ENCODE results near the gene MEF2C.

Gene MEF2C

DNA sequence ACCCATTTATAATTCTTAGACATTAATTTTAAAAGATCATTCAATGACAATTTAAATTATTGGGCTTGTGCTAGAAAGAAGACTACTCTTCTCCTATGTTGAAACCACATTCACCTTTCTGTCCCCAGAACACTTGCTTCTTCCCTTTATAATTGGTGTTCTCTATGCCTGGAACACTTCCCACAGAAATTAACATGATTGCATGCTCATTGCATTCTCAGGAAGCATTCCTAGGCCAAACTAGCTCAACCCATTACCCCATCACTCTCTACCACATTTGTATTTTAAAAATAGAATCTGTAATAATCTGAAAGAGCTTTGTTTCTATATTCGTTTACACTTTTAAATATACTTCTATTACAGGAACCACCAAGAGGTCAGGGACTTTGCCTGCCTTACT, 184.7 kb downstream of the MEF2C start:
- no peak for DNase-seq (ENCODE audit: low read depth)
- no peak overlapping the region for H3K4me3 ChIP-seq (ENCODE audit: low read length)
- TF ChIP-seq, protein P1, sequence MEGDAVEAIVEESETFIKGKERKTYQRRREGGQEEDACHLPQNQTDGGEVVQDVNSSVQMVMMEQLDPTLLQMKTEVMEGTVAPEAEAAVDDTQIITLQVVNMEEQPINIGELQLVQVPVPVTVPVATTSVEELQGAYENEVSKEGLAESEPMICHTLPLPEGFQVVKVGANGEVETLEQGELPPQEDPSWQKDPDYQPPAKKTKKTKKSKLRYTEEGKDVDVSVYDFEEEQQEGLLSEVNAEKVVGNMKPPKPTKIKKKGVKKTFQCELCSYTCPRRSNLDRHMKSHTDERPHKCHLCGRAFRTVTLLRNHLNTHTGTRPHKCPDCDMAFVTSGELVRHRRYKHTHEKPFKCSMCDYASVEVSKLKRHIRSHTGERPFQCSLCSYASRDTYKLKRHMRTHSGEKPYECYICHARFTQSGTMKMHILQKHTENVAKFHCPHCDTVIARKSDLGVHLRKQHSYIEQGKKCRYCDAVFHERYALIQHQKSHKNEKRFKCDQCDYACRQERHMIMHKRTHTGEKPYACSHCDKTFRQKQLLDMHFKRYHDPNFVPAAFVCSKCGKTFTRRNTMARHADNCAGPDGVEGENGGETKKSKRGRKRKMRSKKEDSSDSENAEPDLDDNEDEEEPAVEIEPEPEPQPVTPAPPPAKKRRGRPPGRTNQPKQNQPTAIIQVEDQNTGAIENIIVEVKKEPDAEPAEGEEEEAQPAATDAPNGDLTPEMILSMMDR (IDR thresholded peaks at IDR 0.05; ENCODE audit: insufficient read depth, low read depth, low read length, missing control alignments), result no peak

DNA sequence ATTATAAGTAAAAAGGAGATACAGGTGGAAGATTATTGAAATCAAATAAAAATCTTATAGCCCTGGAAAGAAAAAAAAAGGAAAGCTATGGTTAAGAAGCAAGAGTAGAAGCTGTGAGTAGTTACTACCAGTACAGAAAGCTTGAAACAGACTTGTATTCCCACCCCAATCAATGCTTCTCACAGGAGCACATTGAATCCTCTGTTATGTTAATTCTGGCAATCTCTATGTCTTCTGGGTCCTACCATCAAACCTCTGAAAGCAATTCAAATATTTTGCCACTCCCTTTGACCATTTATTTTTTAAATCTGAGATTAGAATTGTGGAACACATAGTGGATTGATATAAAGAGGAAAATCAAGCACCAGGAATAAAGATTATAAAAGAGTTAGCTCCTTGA, 186.5 kb downstream of the MEF2C start:
- H3K4me3 ChIP-seq (ENCODE audit: low read length), result no peak overlapping the region
- TF ChIP-seq, protein P1 (IDR thresholded peaks at IDR 0.05; ENCODE audit: insufficient read depth, low read depth, low read length, missing control alignments), result no peak
- DNase-seq (ENCODE audit: low read depth), result no peak

DNA sequence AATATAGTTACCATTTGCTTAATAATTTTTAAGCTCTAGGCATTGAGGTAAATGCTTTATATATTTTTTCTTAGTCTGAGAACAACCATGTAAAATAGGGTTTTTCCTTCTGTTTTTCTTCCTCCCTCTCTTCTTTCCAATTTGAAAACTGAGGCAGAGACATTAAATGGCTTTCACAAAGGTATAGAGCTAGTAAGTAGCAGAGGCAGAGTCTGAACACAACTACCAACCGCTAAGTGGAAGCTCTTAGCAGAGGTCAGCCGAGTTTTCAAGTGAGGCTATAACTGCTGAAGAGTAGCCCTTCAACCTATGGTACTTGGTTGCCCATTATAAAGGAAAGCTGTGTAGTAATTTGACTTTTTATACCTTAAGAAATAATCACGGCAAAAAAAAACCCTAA, 187.1 kb downstream of the MEF2C start:
- TF ChIP-seq, protein P1 (IDR thresholded peaks at IDR 0.05; ENCODE audit: insufficient read depth, low read depth, low read length, missing control alignments), result no peak
- no peak overlapping the region for H3K4me3 ChIP-seq (ENCODE audit: low read length)
- no peak for DNase-seq (ENCODE audit: low read depth)

DNA sequence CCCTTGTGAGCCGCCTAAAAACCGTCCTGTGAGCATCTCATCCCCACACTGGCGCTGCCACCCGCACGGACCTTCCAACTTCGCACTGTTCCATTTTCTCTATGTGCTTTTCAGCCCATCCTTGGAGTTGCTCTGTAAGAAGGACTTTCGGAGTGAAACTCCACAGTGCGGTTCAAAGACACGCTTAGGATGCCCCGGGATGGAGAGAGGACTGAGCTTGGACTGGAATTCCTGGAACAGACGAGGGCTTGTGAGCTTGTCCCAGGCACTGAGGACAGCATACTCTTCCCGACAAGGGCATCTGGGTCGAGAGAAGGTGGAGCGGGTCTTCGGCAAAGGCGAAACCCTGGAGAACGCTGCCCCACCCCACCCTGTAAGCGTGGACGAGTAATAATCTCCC, 187.8 kb downstream of the MEF2C start:
- TF ChIP-seq, protein P1 (IDR thresholded peaks at IDR 0.05; ENCODE audit: insufficient read depth, low read depth, low read length, missing control alignments), result no peak
- no peak overlapping the region for H3K4me3 ChIP-seq (ENCODE audit: low read length)
- DNase-seq (ENCODE audit: low read depth), result no peak

DNA sequence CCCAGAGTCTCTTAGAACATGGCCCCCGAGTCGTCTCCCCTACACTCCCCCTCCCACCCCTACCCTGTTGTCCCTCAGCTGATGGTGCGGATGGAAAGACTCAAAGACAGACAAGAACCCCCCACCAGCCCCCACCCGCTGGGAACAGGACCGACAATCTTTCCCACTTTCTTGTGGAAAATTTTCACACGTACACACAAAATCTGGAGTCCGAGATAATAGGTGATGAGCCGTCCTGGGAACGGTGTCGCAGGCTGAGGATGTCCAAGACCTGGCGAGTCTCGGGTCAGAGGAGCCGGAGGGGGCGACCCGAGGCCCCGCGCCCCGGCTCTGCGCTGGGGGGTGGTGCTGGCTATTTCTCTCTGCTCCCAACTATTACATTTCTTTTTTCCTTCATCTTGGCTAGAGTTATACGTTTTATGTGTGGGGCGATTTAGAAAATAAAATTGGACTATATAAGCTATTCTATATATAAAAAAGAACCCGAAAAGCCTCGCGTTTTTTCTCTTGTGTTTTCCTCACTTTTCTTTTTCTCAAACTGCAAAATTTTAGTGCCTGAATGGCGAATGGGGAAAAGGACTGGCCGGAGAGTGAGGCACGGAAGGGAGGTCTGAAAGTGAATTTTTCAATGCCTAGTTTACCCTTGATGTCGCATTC, 188.8 kb downstream of the MEF2C start:
- no peak overlapping the region for H3K4me3 ChIP-seq (ENCODE audit: low read length)
- TF ChIP-seq, protein P1 (IDR thresholded peaks at IDR 0.05; ENCODE audit: insufficient read depth, low read depth, low read length, missing control alignments), result no peak
- no peak for DNase-seq (ENCODE audit: low read depth)

DNA sequence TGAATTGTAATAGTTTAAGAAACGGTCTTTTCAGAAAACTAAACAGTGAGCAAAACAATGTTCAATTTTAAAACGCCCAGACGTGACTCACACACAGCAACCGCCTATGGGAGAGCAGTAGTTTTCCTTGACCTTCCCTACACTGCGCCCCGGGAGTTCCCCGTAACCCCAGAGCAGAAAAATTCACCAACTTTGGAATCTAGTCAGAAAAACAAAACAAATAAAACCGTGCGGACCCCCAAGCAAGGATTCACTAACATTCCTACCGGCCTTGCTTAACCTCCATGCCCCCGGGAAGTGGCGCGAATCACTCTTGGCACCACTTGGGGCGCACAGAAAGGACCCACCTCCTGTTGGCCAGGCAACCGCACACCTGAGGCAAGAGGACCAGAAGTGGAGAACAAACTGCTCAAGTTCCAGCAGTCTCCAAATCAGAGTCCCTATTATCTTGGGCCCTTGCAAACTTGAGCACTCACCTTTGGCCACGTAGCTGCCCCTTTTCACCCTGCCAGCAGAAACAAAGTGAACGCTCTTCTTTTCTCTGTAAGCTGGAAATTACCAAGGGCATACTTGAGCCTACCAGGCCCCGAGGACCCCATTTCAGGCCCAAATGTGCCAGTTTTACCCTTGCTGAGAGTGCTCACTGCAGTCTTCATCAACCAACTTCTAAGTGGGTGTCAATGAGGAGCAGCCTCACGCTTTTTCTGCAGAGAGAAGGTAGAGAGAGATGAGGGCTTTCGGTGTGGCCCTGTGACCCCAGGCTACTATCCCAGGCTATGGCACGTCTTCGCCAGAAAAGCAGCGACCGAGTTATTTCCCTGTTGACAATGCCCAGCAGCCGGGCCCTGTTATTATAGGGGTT, 189.7 kb downstream of the MEF2C start:
- TF ChIP-seq, protein P1 (IDR thresholded peaks at IDR 0.05; ENCODE audit: insufficient read depth, low read depth, low read length, missing control alignments), result no peak
- DNase-seq (ENCODE audit: low read depth), result peak; percentile 30
- no peak overlapping the region for H3K4me3 ChIP-seq (ENCODE audit: low read length)

Measured in epithelial cell of esophagus (primary cell).